ENCODE results near the gene TESPA1. TPM values are rescaled to one million over a fixed set of nuclear protein-coding genes. Genes with fewer than 3 reads are reported as not detected.

The TESPA1 gene
- total and polyA plus RNA-seq, 12 donors: 0.14 to 1.4 (median 0.59) TPM

GRCh38 chr12:54970741-54971140, 13.8 kb downstream of the TESPA1 start:
- Histone ChIP-seq H3K27ac (no peak overlapping the region), H3K9me3 (no peaks in the 10 kb centered on the region), H3K4me1 (peaks cover 0 to 6% (median 0%) of the 10 kb centered on the region in 9 donors), H3K27me3 (peaks cover 0 to 9% (median 0%) of the 10 kb centered on the region in 7 donors), H3K4me3 (no peak overlapping the region), H3K36me3 (peaks cover 0 to 5% (median 0%) of the 10 kb centered on the region in 9 donors)
- no peak for TF ChIP-seq CTCF (IDR thresholded peaks at IDR 0.05)
- no peak for DNase-seq
- intact Hi-C loops (cut with DNase I): no loop called here
- 88 to 92% methylated on average over 3 of the region's 3 CpGs for WGBS, 2 donors
- ATAC-seq: no peak

DNA sequence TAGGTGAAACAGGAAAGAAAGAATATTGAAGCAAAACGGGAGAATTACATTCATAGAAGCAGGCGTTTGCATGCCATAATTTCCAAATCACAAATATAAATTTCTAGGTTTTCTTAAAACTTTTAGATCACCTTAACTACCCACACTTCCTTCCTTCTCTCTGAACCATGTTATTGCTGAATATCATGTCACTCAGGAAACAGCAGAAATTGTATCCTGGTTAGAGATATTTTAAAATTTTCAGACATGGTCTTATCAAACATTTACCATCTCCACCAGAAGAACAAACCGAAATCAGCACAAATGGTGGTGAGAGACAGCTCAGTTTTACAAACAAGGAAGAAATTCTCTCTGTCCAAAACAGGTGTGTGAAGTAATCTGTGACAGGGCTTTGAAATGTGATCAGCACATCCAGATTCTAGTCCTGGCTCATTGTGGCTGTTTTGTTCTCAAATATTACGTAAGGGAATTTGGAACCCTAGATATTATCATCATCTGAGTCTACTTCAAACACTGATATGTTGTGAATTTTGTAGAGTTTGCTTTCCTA, 16.3 kb downstream of the TESPA1 start:
- ATAC-seq (no peak), DNase-seq (no peak)
- peaks cover 0 to 13% (median 0%) of the 10 kb centered on the region in 7 donors for H3K27me3 ChIP-seq
- peaks cover 0 to 4% (median 0%) of the 10 kb centered on the region in 9 donors for H3K4me1 ChIP-seq
- H3K4me3 ChIP-seq: no peak overlapping the region
- 62 to 77% methylated on average over 4 of the region's 4 CpGs for WGBS, 2 donors
- no peak overlapping the region for H3K27ac ChIP-seq
- no peak for TF ChIP-seq CTCF (IDR thresholded peaks at IDR 0.05)
- intact Hi-C loops (cut with DNase I): no loop called here
- no peaks in the 10 kb centered on the region for H3K9me3 ChIP-seq
- peaks cover 0 to 5% (median 0%) of the 10 kb centered on the region in 9 donors for H3K36me3 ChIP-seq

DNA sequence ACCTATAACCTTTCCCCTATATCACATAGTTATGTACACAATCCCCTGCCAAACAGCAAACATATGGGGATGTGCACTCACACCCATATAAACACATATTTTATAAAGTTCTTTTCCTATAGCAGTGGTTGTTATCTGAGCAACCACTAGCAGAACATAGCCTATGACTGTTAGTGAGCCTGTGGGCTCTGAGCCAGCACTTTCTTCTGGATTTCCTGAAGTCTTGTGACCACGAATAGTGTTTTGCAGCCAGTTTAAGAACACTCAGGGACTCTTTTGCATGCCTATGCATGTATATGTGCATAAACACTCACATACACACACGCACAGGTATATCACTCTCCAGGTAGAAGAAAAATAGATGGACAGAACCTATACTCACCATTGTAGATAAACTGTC, 17.1 kb downstream of the TESPA1 start:
- intact Hi-C loops (cut with DNase I): no loop called here
- WGBS, 2 donors: 36 to 48% methylated on average over 2 of the region's 2 CpGs
- no peak for ATAC-seq

GRCh38 chr12:54961190-54961589, 23.4 kb downstream of the TESPA1 start:
- no peak for TF ChIP-seq CTCF (IDR thresholded peaks at IDR 0.05)
- DNase-seq (no peak), ATAC-seq (no peak)
- WGBS, 2 donors: 83 to 90% methylated on average over 4 of the region's 4 CpGs
- Histone ChIP-seq H3K27me3 (peaks cover 0 to 42% (median 12%) of the 10 kb centered on the region in 7 donors), H3K36me3 (no peaks in the 10 kb centered on the region), H3K4me1 (peaks cover 0 to 18% (median 0%) of the 10 kb centered on the region in 9 donors), H3K4me3 (no peak overlapping the region), H3K27ac (no peak overlapping the region), H3K9me3 (no peaks in the 10 kb centered on the region)
- intact Hi-C loops (cut with DNase I): loop anchor here in 2 of 10 donors (2.0 to 5.0 kb wide), 2 partner anchors 106 to 214 kb away; partner anchors contain the start of gene MUCL1 (in 1 of the 2)

More for the DNA sequence above, 17.1 kb downstream of the TESPA1 start:
- DNase-seq: no peak
- peaks cover 0 to 5% (median 0%) of the 10 kb centered on the region in 9 donors for H3K36me3 ChIP-seq
- H3K9me3 ChIP-seq: no peaks in the 10 kb centered on the region
- H3K4me1 ChIP-seq: peaks cover 0 to 4% (median 0%) of the 10 kb centered on the region in 9 donors
- no peak overlapping the region for H3K27ac ChIP-seq
- no peak for TF ChIP-seq CTCF (IDR thresholded peaks at IDR 0.05)
- no peak overlapping the region for H3K4me3 ChIP-seq
- peaks cover 0 to 13% (median 4%) of the 10 kb centered on the region in 7 donors for H3K27me3 ChIP-seq

Data from heart right ventricle (tissue), 16 donors.